Peyer's patch (tissue), 4 donors: ENCODE data around the gene OPCML.

Experiments used
- CTCF ChIP-seq, 6 experiments: fragments of 450-650 bp in 4 of 6; fragments of 200-600 bp in 2 of 6; sonication (generic) in 1 of 6; IDR thresholded peaks; one replicate each; pipeline ENCODE4 v1.5.1; 2017 to 2019; ENCODE audit warnings: antibody characterized with exemption in 6 of 6, mild to moderate bottlenecking in 3 of 6, moderate library complexity in 1 of 6
- POLR2A ChIP-seq, 2 donors: fragments of 450-650 bp; IDR thresholded peaks; one replicate each; pipeline ENCODE4 v1.5.1; 2017; ENCODE audit warnings: antibody characterized with exemption in 2 of 2, mild to moderate bottlenecking in 2 of 2, moderate library complexity in 2 of 2

- TF ChIP-seq CTCF (IDR thresholded peaks at IDR 0.05): no peak
- TF ChIP-seq POLR2A (IDR thresholded peaks at IDR 0.05): no peak
Measured at GRCh38 chr11:132772703-132773545, 759.4 kb downstream of the OPCML start.
